Mesodermal cell (in vitro differentiated cells): ENCODE results near the gene MSANTD1. TPM values are rescaled to one million over a fixed set of nuclear protein-coding genes. Genes with fewer than 3 reads are reported as not detected.

Experiments used
- H3K27ac ChIP-seq: 2 replicates; pipeline ENCODE4 v1.7.0; 2013; ENCODE audit warnings: mild to moderate bottlenecking, low read depth, low read length, moderate library complexity; ENCODE audit not compliant: severe bottlenecking
- H3K36me3 ChIP-seq: 2 replicates; pipeline ENCODE4 v1.7.1; 2013; ENCODE audit warnings: mild to moderate bottlenecking, low read length, moderate library complexity; ENCODE audit not compliant: control insufficient read depth, insufficient read depth
- H3K4me1 ChIP-seq: one replicate; pipeline ENCODE4 v1.7.1; 2013; ENCODE audit warnings: mild to moderate bottlenecking, low read length; ENCODE audit not compliant: insufficient read depth, control insufficient read depth, poor library complexity, severe bottlenecking
- H3K4me3 ChIP-seq: 2 replicates; pipeline ENCODE4 v1.7.0; 2013; ENCODE audit warnings: low read length, control low read depth, mild to moderate bottlenecking; ENCODE audit not compliant: insufficient read depth, poor library complexity, severe bottlenecking; ENCODE audit errors: extremely low read depth
- H3K9me3 ChIP-seq: 2 replicates; pipeline ENCODE4 v1.7.1; 2013; ENCODE audit warnings: mild to moderate bottlenecking, low read length, moderate library complexity; ENCODE audit not compliant: control insufficient read depth
- WGBS, 2 experiments: methylation state at CpG; one replicate each; pipeline ENCODE4 v1.1.5; 2013; ENCODE audit warnings: missing lambda C conversion rate in 2 of 2; ENCODE audit not compliant: insufficient coverage in 2 of 2; 5-methylcytosine and 5-hydroxymethylcytosine counted together
- polyA plus RNA-seq, 2 experiments: library from polyadenylated mRNA; stranded (reverse); fragments of 50-300 nt; gene quantifications; one replicate each; pipeline ENCODE4 v1.2.3, GENCODE V29; 2013

The MSANTD1 gene
- polyA plus RNA-seq (2013, experiment 1 of 2) = 0.33 TPM
- 0.30 TPM for polyA plus RNA-seq (2013, experiment 2 of 2)

DNA sequence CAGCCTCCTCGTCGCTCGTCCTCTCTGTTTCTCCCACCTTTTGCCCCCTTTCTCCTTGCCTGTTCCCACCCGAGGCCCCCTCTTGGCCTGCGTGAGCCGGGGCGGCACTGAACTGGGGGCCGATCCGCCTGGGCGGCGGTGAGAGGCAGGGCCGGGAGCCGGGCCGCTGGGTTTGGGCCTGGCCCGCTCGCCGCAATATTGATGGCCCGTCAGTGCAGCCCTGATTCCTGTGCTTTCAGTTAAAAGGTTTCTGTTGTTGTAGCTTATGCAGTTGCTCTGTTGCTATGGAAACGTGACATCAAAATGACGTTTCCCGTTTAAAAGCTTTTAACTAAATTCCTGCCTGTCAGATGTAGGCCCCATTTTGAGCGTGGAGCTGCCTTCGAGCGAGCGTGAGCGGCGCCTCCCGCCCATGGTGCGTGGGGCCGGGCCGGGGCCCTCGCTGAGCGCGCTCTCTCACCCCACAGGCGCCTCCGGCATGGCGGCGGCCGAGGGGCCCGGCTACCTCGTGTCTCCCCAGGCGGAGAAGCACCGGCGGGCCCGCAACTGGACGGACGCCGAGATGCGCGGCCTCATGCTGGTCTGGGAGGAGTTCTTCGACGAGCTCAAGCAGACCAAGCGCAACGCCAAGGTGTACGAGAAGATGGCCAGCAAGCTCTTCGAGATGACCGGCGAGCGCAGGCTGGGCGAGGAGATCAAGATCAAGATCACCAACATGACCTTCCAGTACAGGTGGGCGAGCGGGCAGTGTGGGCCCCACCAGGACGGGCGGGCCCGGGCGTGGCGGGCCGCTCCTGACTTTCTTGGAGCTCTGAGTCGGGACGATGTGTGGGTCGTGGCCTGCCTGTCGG lies at the start of gene MSANTD1:
Gene MSANTD1 (plus strand): TSS at position 349 of the 851 bp plus-strand sequence. CDS start 64 bp downstream, at position 413.
- H3K27ac ChIP-seq = no peak within 1 kb of the TSS
- 94 to 95% methylated on average over 62 to 70 of the region's 72 CpGs for WGBS, 2 experiments
- H3K4me3 ChIP-seq = no peak within 1 kb of the TSS

DNA sequence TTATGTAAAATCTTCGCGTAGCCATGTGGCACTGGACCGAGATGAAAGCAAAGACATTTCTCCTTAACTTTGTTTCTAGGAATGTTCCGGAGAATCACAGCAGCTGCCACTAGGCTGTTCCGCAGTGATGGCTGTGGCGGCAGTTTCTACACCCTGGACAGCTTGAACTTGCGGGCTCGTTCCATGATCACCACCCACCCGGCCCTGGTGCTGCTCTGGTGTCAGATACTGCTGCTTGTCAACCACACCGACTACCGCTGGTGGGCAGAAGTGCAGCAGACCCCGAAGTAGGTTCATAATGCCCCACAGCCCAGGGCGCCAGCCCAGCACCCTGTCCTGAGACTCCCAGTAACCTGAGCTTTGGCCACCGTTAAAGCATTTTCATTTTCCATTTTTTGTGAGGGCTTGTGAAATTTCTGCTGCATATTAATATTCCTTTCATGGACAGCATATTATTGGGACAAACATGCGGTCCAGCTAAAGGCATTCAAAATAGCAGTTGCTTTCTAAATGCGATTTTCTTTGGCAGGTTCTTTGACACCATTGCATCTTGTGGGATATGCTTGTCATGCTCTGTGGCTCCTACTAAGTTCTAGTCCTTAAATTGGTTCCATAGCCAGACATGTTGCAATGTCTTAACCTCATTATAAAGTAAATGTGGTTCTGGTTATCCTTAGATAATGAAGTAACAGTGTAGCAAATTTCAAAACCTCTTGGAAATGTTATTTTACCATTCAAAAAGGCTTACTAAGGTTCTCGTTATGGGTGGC lies 49.1 kb upstream of the MSANTD1 start:
- Histone ChIP-seq H3K36me3 (peaks cover 73% of the 10 kb centered on the region), H3K27ac (no peak overlapping the region), H3K4me3 (no peak overlapping the region), H3K9me3 (no peaks in the 10 kb centered on the region), H3K4me1 (peaks cover 16% of the 10 kb centered on the region)
- WGBS, 2 experiments = 92 to 95% methylated on average over 14 to 17 of the region's 17 CpGs

More for the DNA sequence above, at the start of gene MSANTD1:
- H3K9me3 ChIP-seq = no peaks in the 10 kb centered on the region
- H3K36me3 ChIP-seq = peaks cover 6% of the 10 kb centered on the region
- H3K4me1 ChIP-seq = no peaks in the 10 kb centered on the region

- peaks cover 16% of the 10 kb centered on the region for H3K4me1 ChIP-seq
- no peak overlapping the region for H3K27ac ChIP-seq
- 97% methylated on average over 7 to 8 of the region's 8 CpGs for WGBS, 2 experiments
- peaks cover 67% of the 10 kb centered on the region for H3K36me3 ChIP-seq
- no peaks in the 10 kb centered on the region for H3K9me3 ChIP-seq
- H3K4me3 ChIP-seq = no peak overlapping the region
These were observed 48.4 kb upstream of the MSANTD1 start for GRCh38 chr4:3200423-3201090.

DNA sequence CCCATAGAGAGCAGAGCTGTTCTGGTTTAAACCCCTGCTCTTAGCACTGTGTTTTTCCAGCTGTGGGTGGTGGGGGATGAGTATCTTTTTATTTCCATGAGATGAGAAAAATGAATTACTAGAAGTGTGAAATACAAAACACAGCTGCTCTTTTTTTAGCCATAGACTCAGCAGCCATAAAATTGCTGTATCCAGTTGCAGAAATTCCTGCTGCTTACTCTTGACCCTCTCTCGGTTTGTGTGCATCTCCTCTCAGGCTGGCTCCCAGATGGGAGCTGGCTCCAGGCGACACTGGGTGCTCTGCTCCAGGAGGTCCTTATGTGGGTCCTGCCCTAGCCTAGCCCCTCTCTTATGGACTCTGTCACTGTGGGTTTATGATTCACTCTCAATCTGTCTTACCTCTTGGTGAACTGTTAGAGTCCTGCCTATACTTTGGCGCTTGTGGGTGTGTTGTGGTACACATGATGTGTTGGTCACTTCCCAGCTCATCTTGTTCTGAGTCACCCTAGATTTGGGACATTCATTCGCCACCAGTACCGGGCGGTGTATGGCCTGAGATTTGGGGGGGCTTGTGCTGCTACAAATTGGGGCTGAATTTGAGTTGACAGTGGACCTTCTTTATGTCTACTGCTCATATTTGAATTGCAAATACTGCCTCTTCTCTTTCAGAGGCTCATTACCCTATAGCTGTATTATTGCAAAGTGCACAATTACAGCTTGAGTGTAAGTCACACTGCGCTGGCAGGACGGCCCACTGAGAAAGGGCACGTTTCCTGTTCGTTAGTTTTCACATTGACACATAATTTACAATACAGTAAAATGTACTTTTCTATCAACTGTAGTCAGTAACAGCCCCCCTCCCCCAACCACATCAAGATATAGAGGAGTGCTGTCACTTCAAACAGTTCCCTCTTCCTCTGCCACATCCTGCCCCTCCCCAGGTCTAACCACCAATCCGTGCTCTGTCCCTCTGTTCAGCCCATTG lies 46.9 kb upstream of the MSANTD1 start:
- Histone ChIP-seq H3K36me3 (peaks cover 65% of the 10 kb centered on the region), H3K4me1 (peaks cover 16% of the 10 kb centered on the region), H3K9me3 (no peaks in the 10 kb centered on the region), H3K4me3 (no peak overlapping the region), H3K27ac (no peak overlapping the region)
- 89 to 94% methylated on average over 3 to 6 of the region's 11 CpGs for WGBS, 2 experiments

GRCh38 chr4:3202836-3203820 lies 45.8 kb upstream of the MSANTD1 start:
- H3K36me3 ChIP-seq = peaks cover 65% of the 10 kb centered on the region
- H3K9me3 ChIP-seq = no peaks in the 10 kb centered on the region
- H3K4me1 ChIP-seq = peaks cover 16% of the 10 kb centered on the region
- WGBS, 2 experiments = 94 to 96% methylated on average over 21 of the region's 22 CpGs
- H3K27ac ChIP-seq = peak overlapping the region; percentile 54
- no peak overlapping the region for H3K4me3 ChIP-seq

DNA sequence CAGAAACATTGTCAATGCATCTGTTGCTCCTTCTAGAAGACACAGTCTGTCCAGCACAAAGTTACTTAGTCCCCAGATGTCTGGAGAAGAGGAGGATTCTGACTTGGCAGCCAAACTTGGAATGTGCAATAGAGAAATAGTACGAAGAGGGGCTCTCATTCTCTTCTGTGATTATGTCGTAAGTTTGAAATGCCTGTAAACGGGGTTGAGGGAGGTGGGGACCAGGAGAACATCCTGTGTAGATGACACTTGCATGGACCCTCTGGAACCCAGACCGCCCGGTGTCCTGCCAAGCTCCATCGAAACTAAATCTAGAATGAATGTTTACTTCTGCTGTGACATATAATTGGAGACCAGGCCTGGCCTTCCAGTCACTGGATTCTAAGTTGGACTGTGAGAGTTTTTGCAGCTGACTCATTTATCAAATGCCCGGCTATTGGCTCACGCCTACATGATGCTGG lies 45.0 kb upstream of the MSANTD1 start:
- WGBS, 2 experiments = 95% methylated on average over 6 of the region's 8 CpGs
- Histone ChIP-seq H3K27ac (peak overlapping the region; percentile 54), H3K36me3 (peaks cover 65% of the 10 kb centered on the region), H3K9me3 (no peaks in the 10 kb centered on the region), H3K4me3 (no peak overlapping the region), H3K4me1 (peaks cover 16% of the 10 kb centered on the region)

- Histone ChIP-seq H3K36me3 (peaks cover 69% of the 10 kb centered on the region), H3K4me3 (no peak overlapping the region), H3K4me1 (peaks cover 16% of the 10 kb centered on the region), H3K27ac (no peak overlapping the region), H3K9me3 (no peaks in the 10 kb centered on the region)
- WGBS, 2 experiments = 89 to 99% methylated on average over 7 to 9 of the region's 11 CpGs
These were observed 43.0 kb upstream of the MSANTD1 start for GRCh38 chr4:3205995-3206394.

DNA sequence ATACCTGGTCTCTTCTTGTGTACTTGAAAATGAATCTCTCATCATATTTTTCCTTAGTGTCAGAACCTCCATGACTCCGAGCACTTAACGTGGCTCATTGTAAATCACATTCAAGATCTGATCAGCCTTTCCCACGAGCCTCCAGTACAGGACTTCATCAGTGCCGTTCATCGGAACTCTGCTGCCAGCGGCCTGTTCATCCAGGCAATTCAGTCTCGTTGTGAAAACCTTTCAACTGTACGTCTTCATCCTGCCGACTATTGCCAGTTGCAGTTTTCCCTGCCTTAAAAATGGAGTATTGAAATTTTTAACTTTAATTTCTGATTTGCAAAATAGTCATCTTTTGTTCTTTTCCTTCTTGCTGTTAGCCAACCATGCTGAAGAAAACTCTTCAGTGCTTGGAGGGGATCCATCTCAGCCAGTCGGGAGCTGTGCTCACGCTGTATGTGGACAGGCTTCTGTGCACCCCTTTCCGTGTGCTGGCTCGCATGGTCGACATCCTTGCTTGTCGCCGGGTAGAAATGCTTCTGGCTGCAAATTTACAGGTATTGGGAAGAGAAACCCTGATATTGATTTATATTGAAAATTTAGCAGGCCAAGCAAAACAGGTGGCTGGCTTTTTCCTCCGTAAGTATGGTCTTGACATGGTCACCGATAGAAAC lies 42.4 kb upstream of the MSANTD1 start:
- Histone ChIP-seq H3K27ac (no peak overlapping the region), H3K36me3 (peaks cover 69% of the 10 kb centered on the region), H3K4me1 (peaks cover 16% of the 10 kb centered on the region), H3K4me3 (no peak overlapping the region), H3K9me3 (no peaks in the 10 kb centered on the region)
- WGBS, 2 experiments = 95 to 97% methylated on average over 17 to 18 of the region's 18 CpGs
